SU-DHL-6 (cell line): ENCODE measurements around the gene MTA2.

Experiments used
- H2AFZ ChIP-seq: fragments of 200-600 bp; sonication (generic); 2 replicates; pipeline ENCODE4 v1.6.1; 2014; ENCODE audit warnings: low read depth, mild to moderate bottlenecking, moderate library complexity, mixed read lengths, antibody characterized with exemption, low read length; ENCODE audit not compliant: severe bottlenecking
- H3F3A ChIP-seq: fragments of 200-600 bp; shearing (Covaris generic); 2 replicates; pipeline ENCODE4 v1.6.0; 2016; ENCODE audit warnings: antibody characterized with exemption, mild to moderate bottlenecking; ENCODE audit not compliant: insufficient read depth
- H3K27ac ChIP-seq: fragments of 200-600 bp; sonication (generic); 2 replicates; pipeline ENCODE4 v1.5.1; 2016; ENCODE audit warnings: low read depth, mild to moderate bottlenecking, low read length, moderate library complexity, mixed read lengths
- H3K27me3 ChIP-seq: fragments of 200-600 bp; sonication (generic), shearing (Covaris generic); 2 replicates; pipeline ENCODE4 v1.6.0; 2014; ENCODE audit warnings: mild to moderate bottlenecking, low read length
- H3K36me3 ChIP-seq: fragments of 200-600 bp; sonication (generic); 2 replicates; pipeline ENCODE4 v1.6.1; 2014; ENCODE audit warnings: mild to moderate bottlenecking, low read length, mixed read lengths
- H3K4me2 ChIP-seq: fragments of 300-600, 200-600 bp; shearing (Covaris generic), sonication (generic); 2 replicates; pipeline ENCODE4 v1.6.0; 2014; ENCODE audit warnings: low read length, low read depth, mild to moderate bottlenecking; ENCODE audit not compliant: poor library complexity, severe bottlenecking
- H3K4me3 ChIP-seq: fragments of 200-600 bp; sonication (generic); 2 replicates; pipeline ENCODE4 v1.5.1; 2014; ENCODE audit warnings: antibody characterized with exemption, low read length, mild to moderate bottlenecking, mixed read lengths; ENCODE audit not compliant: insufficient read depth, poor library complexity, severe bottlenecking
- H3K79me2 ChIP-seq: fragments of 200-600 bp; sonication (generic); 2 replicates; pipeline ENCODE4 v1.6.1; 2014; ENCODE audit warnings: mild to moderate bottlenecking, low read length, moderate library complexity; ENCODE audit not compliant: insufficient read depth
- H3K9ac ChIP-seq: fragments of 200-600 bp; sonication (generic); 2 replicates; pipeline ENCODE4 v1.7.0; 2014; ENCODE audit warnings: mild to moderate bottlenecking, low read length
- H3K9me2 ChIP-seq: fragments of 200-600 bp; sonication (generic); replicated peaks from 2 replicates; pipeline ENCODE4 v1.6.1; 2014; ENCODE audit warnings: low read length; ENCODE audit not compliant: insufficient read depth
- H3K9me3 ChIP-seq: fragments of 200-600 bp; sonication (generic); 2 replicates; pipeline ENCODE4 v1.6.1; 2014; ENCODE audit warnings: low read length, mixed read lengths; ENCODE audit not compliant: insufficient read depth
- H4K20me1 ChIP-seq: fragments of 200-600 bp; sonication (generic); 2 replicates; pipeline ENCODE4 v1.6.1; 2014; ENCODE audit warnings: low read depth, mild to moderate bottlenecking, antibody characterized with exemption, low read length, moderate library complexity, mixed read lengths
- CTCF ChIP-seq: fragments of 200-600 bp; sonication (generic); IDR thresholded peaks from one replicate; pipeline ENCODE4 v1.5.1; 2017; ENCODE audit warnings: antibody characterized with exemption, mild to moderate bottlenecking, low read length, moderate library complexity; ENCODE audit not compliant: insufficient read depth, poor library complexity, severe bottlenecking
- EZH2phosphoT487 ChIP-seq: fragments of 200-600 bp; sonication (generic), shearing (Covaris generic); conservative IDR thresholded peaks from 2 replicates; pipeline ENCODE4 v1.6.1; 2018; ENCODE audit warnings: mild to moderate bottlenecking, antibody characterized with exemption, low read length, moderate library complexity, mixed read lengths

Gene MTA2

GRCh38 chr11:62593434-62594044 lies 8.1 kb downstream of the MTA2 start:
- Histone ChIP-seq H3K79me2 (peaks cover 21% of the 10 kb centered on the region), H4K20me1 (no peaks in the 10 kb centered on the region), H2AFZ (no peak overlapping the region), H3K27ac (no peak overlapping the region), H3K9me3 (no peaks in the 10 kb centered on the region), H3K36me3 (peaks cover 4% of the 10 kb centered on the region; the same call in 1 of the 2 replicates), H3K9ac (no peak overlapping the region), H3K27me3 (no peaks in the 10 kb centered on the region), H3F3A (peaks cover 32% of the 10 kb centered on the region), H3K4me3 (no peak overlapping the region), H3K4me2 (no peak overlapping the region), H3K9me2 (no peaks in the 10 kb centered on the region)
- TF ChIP-seq CTCF (peak; percentile 57), EZH2phosphoT487 (no peak)

- H3K27me3 ChIP-seq, result no peaks in the 10 kb centered on the region
- H3F3A ChIP-seq, result peaks cover 29% of the 10 kb centered on the region
- H3K27ac ChIP-seq, result peak overlapping the region; percentile 79; the same call in 1 of the 2 replicates
- peaks cover 16% of the 10 kb centered on the region for H3K79me2 ChIP-seq
- H3K9me3 ChIP-seq, result no peaks in the 10 kb centered on the region
- no peak overlapping the region for H2AFZ ChIP-seq
- H3K4me3 ChIP-seq, result no peak overlapping the region
- H4K20me1 ChIP-seq, result no peaks in the 10 kb centered on the region
- H3K4me2 ChIP-seq, result no peak overlapping the region
- no peak for TF ChIP-seq CTCF
- no peak for TF ChIP-seq EZH2phosphoT487
- no peaks in the 10 kb centered on the region for H3K36me3 ChIP-seq
- H3K9ac ChIP-seq, result peak overlapping the region; percentile 73
- H3K9me2 ChIP-seq, result no peaks in the 10 kb centered on the region
These were observed 8.7 kb downstream of the MTA2 start for GRCh38 chr11:62592989-62593421.

- Histone ChIP-seq H3K4me3 (peak overlapping the region; percentile 58), H3K27ac (peak overlapping the region; percentile 79), H3K9me2 (no peaks in the 10 kb centered on the region), H4K20me1 (no peaks in the 10 kb centered on the region), H2AFZ (peak overlapping the region; percentile 46), H3K36me3 (0 out of 2 replicates have a peak, but pooled peaks cover 3% of the 10 kb centered on the region), H3K9me3 (no peaks in the 10 kb centered on the region), H3K9ac (peak overlapping the region; percentile 73), H3K27me3 (no peaks in the 10 kb centered on the region), H3K4me2 (peak overlapping the region; percentile 83), H3F3A (peaks cover 29% of the 10 kb centered on the region), H3K79me2 (peaks cover 16% of the 10 kb centered on the region)
- no peak for TF ChIP-seq CTCF
- no peak for TF ChIP-seq EZH2phosphoT487
These were observed 9.4 kb downstream of the MTA2 start for GRCh38 chr11:62592146-62592815.
